ENCODE results near the gene UVRAG. TPM values are rescaled to one million over a fixed set of nuclear protein-coding genes. Genes with fewer than 3 reads are reported as not detected.

UVRAG gene
- total RNA-seq, 4 donors from 2014 or later, result 14.6 to 28.0 (median 20.7) TPM

- TF ChIP-seq, protein P1, sequence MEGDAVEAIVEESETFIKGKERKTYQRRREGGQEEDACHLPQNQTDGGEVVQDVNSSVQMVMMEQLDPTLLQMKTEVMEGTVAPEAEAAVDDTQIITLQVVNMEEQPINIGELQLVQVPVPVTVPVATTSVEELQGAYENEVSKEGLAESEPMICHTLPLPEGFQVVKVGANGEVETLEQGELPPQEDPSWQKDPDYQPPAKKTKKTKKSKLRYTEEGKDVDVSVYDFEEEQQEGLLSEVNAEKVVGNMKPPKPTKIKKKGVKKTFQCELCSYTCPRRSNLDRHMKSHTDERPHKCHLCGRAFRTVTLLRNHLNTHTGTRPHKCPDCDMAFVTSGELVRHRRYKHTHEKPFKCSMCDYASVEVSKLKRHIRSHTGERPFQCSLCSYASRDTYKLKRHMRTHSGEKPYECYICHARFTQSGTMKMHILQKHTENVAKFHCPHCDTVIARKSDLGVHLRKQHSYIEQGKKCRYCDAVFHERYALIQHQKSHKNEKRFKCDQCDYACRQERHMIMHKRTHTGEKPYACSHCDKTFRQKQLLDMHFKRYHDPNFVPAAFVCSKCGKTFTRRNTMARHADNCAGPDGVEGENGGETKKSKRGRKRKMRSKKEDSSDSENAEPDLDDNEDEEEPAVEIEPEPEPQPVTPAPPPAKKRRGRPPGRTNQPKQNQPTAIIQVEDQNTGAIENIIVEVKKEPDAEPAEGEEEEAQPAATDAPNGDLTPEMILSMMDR (IDR thresholded peaks at IDR 0.05), result peak in 1 of 3 donors; percentile 81
- TF ChIP-seq POLR2A (IDR thresholded peaks at IDR 0.05), result no peak
- no peak overlapping the region for H3K4me3 ChIP-seq (ENCODE audit: low read depth, poor library complexity, severe bottlenecking)
- DNase-seq (ENCODE audit: low spot score in 2 of 2), result peak; percentile 78 to 95
- intact Hi-C loops (cut with DNase I; ENCODE audit: low total_unique reads), result loop anchor here (2.0 kb wide), 1 partner anchor 64 kb away; no protein-coding TSS in a partner anchor
- WGBS, 2 donors, result 47 to 48% methylated on average over 10 of the region's 10 CpGs
Observed at GRCh38 chr11:75802913-75803820, 11.8 kb upstream of the UVRAG start.

GRCh38 chr11:75809111-75809510 lies 5.9 kb upstream of the UVRAG start:
- intact Hi-C loops (cut with DNase I; ENCODE audit: low total_unique reads), result no loop called here
- TF ChIP-seq POLR2A (IDR thresholded peaks at IDR 0.05), result no peak
- TF ChIP-seq, protein P1 (IDR thresholded peaks at IDR 0.05), result no peak
- WGBS, 2 donors, result 70 to 72% methylated on average over 2 of the region's 2 CpGs
- DNase-seq (ENCODE audit: low spot score in 2 of 2), result no peak
- no peak overlapping the region for H3K4me3 ChIP-seq (ENCODE audit: low read depth, poor library complexity, severe bottlenecking)

GRCh38 chr11:75809991-75810390 lies 5.0 kb upstream of the UVRAG start:
- WGBS, 2 donors, result 91 to 92% methylated on average over 2 of the region's 2 CpGs
- intact Hi-C loops (cut with DNase I; ENCODE audit: low total_unique reads), result no loop called here
- TF ChIP-seq POLR2A (IDR thresholded peaks at IDR 0.05), result no peak
- TF ChIP-seq, protein P1 (IDR thresholded peaks at IDR 0.05), result no peak
- DNase-seq (ENCODE audit: low spot score in 2 of 2), result no peak
- H3K4me3 ChIP-seq (ENCODE audit: low read depth, poor library complexity, severe bottlenecking), result no peak overlapping the region

DNA sequence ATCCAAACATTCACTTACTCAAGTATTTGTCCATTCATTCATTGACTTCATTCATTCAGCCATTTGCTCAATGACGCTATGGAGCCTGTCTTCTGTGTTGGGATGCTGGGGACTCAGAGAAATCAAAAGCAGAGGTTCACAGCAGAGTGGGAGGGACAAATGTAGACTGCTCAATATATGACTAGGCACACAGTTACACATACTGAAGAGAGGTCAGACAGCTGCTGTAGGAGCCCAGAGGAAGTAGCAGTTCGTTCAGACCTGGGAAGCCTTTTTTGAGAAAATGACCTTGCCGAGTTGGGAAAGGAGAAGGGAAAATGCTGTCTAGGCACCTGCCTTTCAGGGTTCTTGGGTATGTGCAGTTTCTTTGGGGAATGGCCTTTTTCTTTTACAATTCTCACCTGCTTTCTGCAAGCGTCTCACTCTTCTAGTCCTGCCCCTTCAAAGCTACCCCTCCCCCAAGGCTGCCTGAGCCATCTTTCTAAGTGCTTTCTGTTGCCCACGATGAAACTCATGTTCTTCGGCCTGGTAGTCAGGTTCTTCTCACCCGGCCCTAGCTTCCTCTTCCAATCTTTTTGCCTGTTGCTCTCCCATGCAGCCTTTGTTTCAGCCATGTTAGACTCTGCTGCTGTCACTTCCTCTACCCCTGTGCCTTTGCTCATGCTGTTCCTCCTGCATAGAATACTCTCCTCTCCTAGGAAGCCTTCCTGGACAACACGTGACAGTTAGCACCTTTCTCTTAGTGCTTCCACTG lies 4.2 kb upstream of the UVRAG start:
- WGBS, 2 donors, result 81 to 86% methylated on average over 8 of the region's 8 CpGs

GRCh38 chr11:75811485-75811884 lies 3.5 kb upstream of the UVRAG start:
- WGBS, 2 donors, result 70 to 89% methylated on average over 2 of the region's 2 CpGs
- no peak for DNase-seq (ENCODE audit: low spot score in 2 of 2)
- TF ChIP-seq, protein P1 (IDR thresholded peaks at IDR 0.05), result no peak
- TF ChIP-seq POLR2A (IDR thresholded peaks at IDR 0.05), result no peak
- intact Hi-C loops (cut with DNase I; ENCODE audit: low total_unique reads), result no loop called here
- H3K4me3 ChIP-seq (ENCODE audit: low read depth, poor library complexity, severe bottlenecking), result no peak overlapping the region

More for the DNA sequence above, 4.2 kb upstream of the UVRAG start:
- no peak for DNase-seq (ENCODE audit: low spot score in 2 of 2)
- intact Hi-C loops (cut with DNase I; ENCODE audit: low total_unique reads), result no loop called here
- no peak overlapping the region for H3K4me3 ChIP-seq (ENCODE audit: low read depth, poor library complexity, severe bottlenecking)
- TF ChIP-seq, protein P1 (IDR thresholded peaks at IDR 0.05), result no peak
- TF ChIP-seq POLR2A (IDR thresholded peaks at IDR 0.05), result no peak

Data from lower leg skin (tissue), 4 donors.